ENCODE data around the gene HK3.

Gene HK3

GRCh38 chr5:176849611-176850227 is 49.4 kb downstream of the HK3 start:
- no peak for DNase-seq (ENCODE audit: low read depth, low spot score)

GRCh38 chr5:176848651-176849050 is 50.5 kb downstream of the HK3 start:
- no peak for DNase-seq (ENCODE audit: low read depth, low spot score)

- no peak for DNase-seq (ENCODE audit: low read depth, low spot score)
Measured at GRCh38 chr5:176847726-176848290, 51.3 kb downstream of the HK3 start.

- DNase-seq (ENCODE audit: low read depth, low spot score) = no peak
Measured at GRCh38 chr5:176847148-176847547, 52.0 kb downstream of the HK3 start.

- DNase-seq (ENCODE audit: low read depth, low spot score) = no peak
Measured at GRCh38 chr5:176846335-176847140, 52.6 kb downstream of the HK3 start.

DNA sequence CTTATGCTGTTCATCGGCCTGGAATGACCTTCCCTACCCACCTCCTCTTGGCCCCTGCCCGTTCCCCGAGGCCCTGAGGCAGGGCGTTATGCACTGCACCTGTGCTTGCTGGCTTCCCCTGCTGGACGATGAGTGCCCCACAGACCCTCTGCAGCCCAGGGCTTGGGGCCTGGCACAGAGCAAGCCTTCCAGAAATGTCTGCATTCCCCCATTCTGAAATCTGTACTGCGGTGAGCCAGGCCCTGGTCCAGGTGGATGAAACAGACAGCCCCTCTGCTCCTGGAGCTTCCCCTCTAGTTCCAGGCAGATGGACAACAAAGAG is 53.8 kb downstream of the HK3 start:
- DNase-seq (ENCODE audit: low read depth, low spot score) = no peak

GRCh38 chr5:176844706-176845391 is 54.3 kb downstream of the HK3 start:
- DNase-seq (ENCODE audit: low read depth, low spot score) = no peak

- DNase-seq (ENCODE audit: low read depth, low spot score) = no peak
Measured at GRCh38 chr5:176844281-176844680, 54.9 kb downstream of the HK3 start.

GRCh38 chr5:176843673-176844072 is 55.5 kb downstream of the HK3 start:
- no peak for DNase-seq (ENCODE audit: low read depth, low spot score)

GRCh38 chr5:176837707-176838115 is 61.4 kb downstream of the HK3 start:
- DNase-seq (ENCODE audit: low read depth, low spot score) = peak; percentile 59

DNA sequence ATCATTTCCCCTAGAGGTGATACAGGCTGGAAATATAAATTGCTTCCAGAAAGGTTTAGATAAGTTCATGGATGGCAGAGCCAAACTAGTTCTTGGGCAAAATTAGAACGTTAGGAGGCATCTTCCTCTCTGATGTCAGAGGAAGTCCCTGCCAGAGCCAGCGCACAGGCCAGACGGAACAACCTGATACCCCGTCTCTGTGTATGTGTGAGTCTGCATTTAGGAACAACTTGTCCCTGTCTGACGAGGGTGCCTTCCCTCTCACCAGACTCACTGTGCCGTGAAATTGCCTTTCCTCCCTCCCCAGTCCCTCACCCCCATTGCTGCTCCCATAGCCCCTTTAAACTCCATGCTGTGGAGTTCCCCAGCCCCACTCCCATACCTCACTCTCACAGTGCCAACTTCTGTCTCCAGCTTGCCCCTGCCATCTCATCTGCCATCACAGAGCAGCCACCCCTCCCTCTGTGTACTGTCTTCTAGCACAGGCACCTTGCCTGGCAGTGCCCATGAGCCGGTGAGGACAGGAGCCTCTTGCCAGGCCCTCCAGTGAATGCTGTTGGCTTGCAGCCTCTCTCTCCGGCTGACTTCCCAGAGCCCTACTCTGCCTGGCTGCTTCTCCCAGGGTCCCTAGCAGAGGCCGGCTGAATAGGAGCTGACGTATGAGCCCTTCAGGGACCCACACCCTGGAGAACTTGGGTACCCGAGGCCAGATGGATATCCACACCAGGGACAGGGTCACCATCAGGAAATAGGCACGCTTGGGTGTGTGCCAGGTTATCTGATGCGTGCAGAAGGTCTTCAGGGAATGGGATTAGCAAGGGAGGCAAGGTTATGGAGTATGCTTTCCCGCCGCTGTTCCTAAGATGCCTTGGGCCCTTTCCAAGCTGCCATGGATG is 62.1 kb downstream of the HK3 start:
- no peak for DNase-seq (ENCODE audit: low read depth, low spot score)

DNA sequence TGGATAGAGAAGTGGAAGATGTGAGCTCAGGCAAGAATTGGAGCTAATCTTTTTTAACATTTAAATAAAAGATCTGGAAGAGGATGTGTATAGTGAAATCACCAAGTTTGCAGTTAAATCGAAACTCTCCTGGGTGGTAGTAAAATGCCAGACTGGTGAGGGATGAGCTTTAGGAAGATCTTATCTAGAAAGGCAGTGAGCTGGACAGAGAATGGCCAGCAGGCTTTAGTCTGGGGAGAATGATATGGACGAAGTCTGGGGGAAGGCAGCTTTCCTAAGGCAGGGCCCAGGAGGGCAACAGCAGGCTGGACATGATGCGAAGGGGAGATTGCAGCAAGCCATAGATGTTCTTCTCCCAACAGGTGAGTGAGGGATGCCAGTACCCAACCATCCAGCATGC is 63.2 kb downstream of the HK3 start:
- no peak for DNase-seq (ENCODE audit: low read depth, low spot score)

- no peak for DNase-seq (ENCODE audit: low read depth, low spot score)
Measured at GRCh38 chr5:176833286-176833685, 65.9 kb downstream of the HK3 start.

DNA sequence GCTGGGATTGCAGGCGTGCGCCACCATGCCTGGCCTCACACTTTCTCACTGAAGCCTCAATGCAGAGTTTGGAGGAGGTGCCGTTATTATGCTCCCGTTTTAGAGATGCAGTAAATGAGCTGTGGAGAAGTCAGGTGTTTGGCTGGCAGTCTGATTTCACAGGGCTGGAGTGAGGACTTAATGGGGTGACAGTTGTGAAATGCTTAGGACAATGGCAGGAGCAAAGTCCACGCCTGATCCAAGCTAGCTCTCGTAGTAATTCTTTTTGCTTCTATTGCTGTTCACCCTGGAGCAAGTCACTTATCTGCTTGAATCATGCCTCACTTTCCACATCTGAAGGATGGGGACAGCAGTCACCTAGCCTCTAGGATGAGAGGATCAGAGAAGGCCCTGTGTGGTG is 67.0 kb downstream of the HK3 start:
- DNase-seq (ENCODE audit: low read depth, low spot score) = no peak

GRCh38 chr5:176831425-176831824 is 67.7 kb downstream of the HK3 start:
- no peak for DNase-seq (ENCODE audit: low read depth, low spot score)

GRCh38 chr5:176830995-176831423 is 68.1 kb downstream of the HK3 start:
- no peak for DNase-seq (ENCODE audit: low read depth, low spot score)

Data from iPS DF 19.7 (cell line).